ENCODE results near the gene TP53I13. TPM values are rescaled to one million over a fixed set of nuclear protein-coding genes. Genes with fewer than 3 reads are reported as not detected.

Gene TP53I13
- total RNA-seq, 2 donors from 2014 or later: 33.1 to 34.7 TPM

- intact Hi-C loops (cut with DNase I): no loop called here
- DNase-seq (ENCODE audit: low spot score): peak; percentile 80
Observed at GRCh38 chr17:29611351-29612093, 43.0 kb downstream of the TP53I13 start.

GRCh38 chr17:29612094-29612403 is 43.5 kb downstream of the TP53I13 start:
- intact Hi-C loops (cut with DNase I): no loop called here
- DNase-seq (ENCODE audit: low spot score): no peak

- intact Hi-C loops (cut with DNase I): no loop called here
- no peak for DNase-seq (ENCODE audit: low spot score)
Observed at GRCh38 chr17:29612404-29613280, 44.1 kb downstream of the TP53I13 start.

- peak; percentile 99 for DNase-seq (ENCODE audit: low spot score)
- intact Hi-C loops (cut with DNase I): no loop called here
Observed at GRCh38 chr17:29613352-29613837, 44.9 kb downstream of the TP53I13 start.

GRCh38 chr17:29613856-29614255 is 45.4 kb downstream of the TP53I13 start:
- no peak for DNase-seq (ENCODE audit: low spot score)

GRCh38 chr17:29614349-29615047 is 46.0 kb downstream of the TP53I13 start:
- intact Hi-C loops (cut with DNase I): no loop called here
- no peak for DNase-seq (ENCODE audit: low spot score)

More at GRCh38 chr17:29613856-29614255, 45.4 kb downstream of the TP53I13 start:
- intact Hi-C loops (cut with DNase I): no loop called here

GRCh38 chr17:29615048-29615385 is 46.5 kb downstream of the TP53I13 start:
- intact Hi-C loops (cut with DNase I): no loop called here
- DNase-seq (ENCODE audit: low spot score): peak; percentile 86

- peak; percentile 95 for DNase-seq (ENCODE audit: low spot score)
- intact Hi-C loops (cut with DNase I): no loop called here
Observed at GRCh38 chr17:29615492-29616299, 47.2 kb downstream of the TP53I13 start.

GRCh38 chr17:29616300-29617048 is 48.0 kb downstream of the TP53I13 start:
- no peak for DNase-seq (ENCODE audit: low spot score)
- intact Hi-C loops (cut with DNase I): no loop called here

- DNase-seq (ENCODE audit: low spot score): peak; percentile 95
- intact Hi-C loops (cut with DNase I): no loop called here
Observed at GRCh38 chr17:29617125-29617480, 48.6 kb downstream of the TP53I13 start.

GRCh38 chr17:29617481-29618271 is 49.2 kb downstream of the TP53I13 start:
- DNase-seq (ENCODE audit: low spot score): peak; percentile 95
- intact Hi-C loops (cut with DNase I): no loop called here

- intact Hi-C loops (cut with DNase I): no loop called here
- DNase-seq (ENCODE audit: low spot score): no peak
Observed at GRCh38 chr17:29618272-29619065, 50.0 kb downstream of the TP53I13 start.

- intact Hi-C loops (cut with DNase I): no loop called here
- DNase-seq (ENCODE audit: low spot score): no peak
Observed at GRCh38 chr17:29619251-29619650, 50.8 kb downstream of the TP53I13 start.

- no peak for DNase-seq (ENCODE audit: low spot score)
- intact Hi-C loops (cut with DNase I): loop anchor here in 1 of 2 donors (10.0 kb wide), 1 partner anchor 155 kb away; no protein-coding TSS in a partner anchor
Observed at GRCh38 chr17:29620271-29620670, 51.8 kb downstream of the TP53I13 start.

- intact Hi-C loops (cut with DNase I): loop anchor here in 1 of 2 donors (10.0 kb wide), 1 partner anchor 154 kb away; no protein-coding TSS in a partner anchor
Observed at GRCh38 chr17:29620779-29621500, 52.4 kb downstream of the TP53I13 start.

GRCh38 chr17:29621751-29622194 is 53.3 kb downstream of the TP53I13 start:
- DNase-seq (ENCODE audit: low spot score): no peak
- intact Hi-C loops (cut with DNase I): loop anchor here in 1 of 2 donors (10.0 kb wide), 1 partner anchor 153 kb away; no protein-coding TSS in a partner anchor

More at GRCh38 chr17:29620779-29621500, 52.4 kb downstream of the TP53I13 start:
- DNase-seq (ENCODE audit: low spot score): no peak
